Ishikawa (cell line): ENCODE measurements around the gene KPNA4.

Experiments
- CEBPB ChIP-seq: IDR thresholded peaks from 2 replicates; pipeline ENCODE4 v1.6.1; 2012
- CREB1 ChIP-seq: IDR thresholded peaks from 2 replicates; pipeline ENCODE4 v1.6.1; 2012; ENCODE audit warnings: low read depth
- EGR1 ChIP-seq: IDR thresholded peaks from 2 replicates; pipeline ENCODE4 v1.6.1; 2012
- EP300 ChIP-seq: IDR thresholded peaks from 2 replicates; pipeline ENCODE4 v1.6.1; 2012; ENCODE audit warnings: borderline replicate concordance
- FOXM1 ChIP-seq: IDR thresholded peaks from 2 replicates; pipeline ENCODE4 v1.6.1; 2012; ENCODE audit warnings: low read depth, borderline replicate concordance
- MAX ChIP-seq: IDR thresholded peaks from 2 replicates; pipeline ENCODE4 v1.6.1; 2012
- NFIC ChIP-seq: IDR thresholded peaks from 2 replicates; pipeline ENCODE4 v1.6.1; 2012
- RAD21 ChIP-seq: IDR thresholded peaks from 2 replicates; pipeline ENCODE4 v1.6.1; 2012; ENCODE audit warnings: low read depth
- REST ChIP-seq: IDR thresholded peaks from 2 replicates; pipeline ENCODE4 v1.6.1; 2012; ENCODE audit warnings: low read depth, mild to moderate bottlenecking
- TAF1 ChIP-seq: IDR thresholded peaks from 2 replicates; pipeline ENCODE4 v1.6.1; 2012; ENCODE audit warnings: low read depth, mild to moderate bottlenecking
- TCF12 ChIP-seq: IDR thresholded peaks from 2 replicates; pipeline ENCODE4 v1.6.1; 2012; ENCODE audit warnings: low read depth
- TEAD4 ChIP-seq: IDR thresholded peaks from 2 replicates; pipeline ENCODE4 v1.6.1; 2012
- USF1 ChIP-seq: IDR thresholded peaks from 2 replicates; pipeline ENCODE4 v1.6.1; 2012
- YY1 ChIP-seq: IDR thresholded peaks from 2 replicates; pipeline ENCODE4 v1.6.1; 2012; ENCODE audit warnings: low read depth
- ZBTB7A ChIP-seq: IDR thresholded peaks from 2 replicates; pipeline ENCODE4 v1.6.1; 2012; ENCODE audit warnings: low read depth

Gene KPNA4

GRCh38 chr3:160565442-160566403, at the start of gene KPNA4:
Gene KPNA4, minus strand, starts transcription at chr3:160565571. Its CDS starts 289 bp downstream, at chr3:160565282.
- TF ChIP-seq EP300, result no peak
- TF ChIP-seq RAD21, result no peak
- TF ChIP-seq YY1, result peak; percentile 61; the same call in 1 of the 2 replicates
- no peak for TF ChIP-seq CREB1
- peak; percentile 82 for TF ChIP-seq TAF1
- TF ChIP-seq REST, result no peak
- TF ChIP-seq CEBPB, result no peak
- 0 out of 2 replicates have a peak, but pooled peaks have one; percentile 1 for TF ChIP-seq NFIC
- TF ChIP-seq MAX, result peak; percentile 97
- TF ChIP-seq EGR1, result no peak
- peak; percentile 50; the same call in 1 of the 2 replicates for TF ChIP-seq TEAD4
- TF ChIP-seq USF1, result peak; percentile 88
- TF ChIP-seq TCF12, result peak; percentile 35; the same call in 1 of the 2 replicates
- peak; percentile 37; the same call in 1 of the 2 replicates for TF ChIP-seq ZBTB7A
- TF ChIP-seq FOXM1, result no peak

GRCh38 chr3:160613661-160614060, 48.3 kb upstream of the KPNA4 start:
- no peak for TF ChIP-seq TAF1
- no peak for TF ChIP-seq NFIC
- no peak for TF ChIP-seq CEBPB
- TF ChIP-seq ZBTB7A, result no peak

- no peak for TF ChIP-seq REST
Observed at GRCh38 chr3:160612386-160613075, 47.2 kb upstream of the KPNA4 start.

- TF ChIP-seq MAX (no peak), TCF12 (no peak), CEBPB (no peak), RAD21 (no peak), FOXM1 (no peak), NFIC (no peak)
Observed at GRCh38 chr3:160611141-160611540, 45.8 kb upstream of the KPNA4 start.

- TF ChIP-seq TAF1, result no peak
- no peak for TF ChIP-seq REST
- TF ChIP-seq MAX, result no peak
- no peak for TF ChIP-seq NFIC
- no peak for TF ChIP-seq TCF12
- TF ChIP-seq RAD21, result no peak
- TF ChIP-seq CREB1, result no peak
- TF ChIP-seq YY1, result no peak
- no peak for TF ChIP-seq USF1
- TF ChIP-seq CEBPB, result no peak
Observed at GRCh38 chr3:160608870-160609269, 43.5 kb upstream of the KPNA4 start.
